Activated T-helper 1 cell treated with anti-CD3 and anti-CD28 coated beads, Interleukin-12 subunit alpha, Interleukin-12 subunit beta, Interleukin-2, Interleukin-4 antibody, amounts not matched to agents 30 ng/mL and 10 ng/mL and 1 ng/mL, durations not matched to agents 14 hours and 24 hours and 36 hours (primary cell): ENCODE data around the gene GAS2L3. TPM values are rescaled to one million over a fixed set of nuclear protein-coding genes. Genes with fewer than 3 reads are reported as not detected.
"Not testable (repeated sequence)": the region's sequence is repeated elsewhere in the genome, so short reads cannot be mapped to it uniquely, and the experiment has no call there.

ENCODE experiments used
- DNase-seq: peaks from one replicate; pipeline ENCODE4 v3.0.0; 2021; ENCODE audit warnings: low spot score
- H3K27ac Mint-ChIP-seq: one replicate; pipeline ENCODE4 v1.8.0; 2021; ENCODE audit warnings: mild to moderate bottlenecking, mixed read lengths
- H3K27me3 Mint-ChIP-seq: one replicate; pipeline ENCODE4 v1.8.0; 2022; ENCODE audit warnings: mild to moderate bottlenecking, moderate library complexity, mixed read lengths; ENCODE audit not compliant: insufficient read depth
- H3K36me3 Mint-ChIP-seq: one replicate; pipeline ENCODE4 v1.8.0; 2021; ENCODE audit warnings: low read depth, mixed read lengths
- H3K4me1 Mint-ChIP-seq: one replicate; pipeline ENCODE4 v1.8.0; 2021; ENCODE audit warnings: low read depth, mixed read lengths
- H3K4me3 Mint-ChIP-seq: one replicate; pipeline ENCODE4 v1.8.0; 2021; ENCODE audit warnings: mild to moderate bottlenecking, moderate library complexity, mixed read lengths
- H3K9me3 Mint-ChIP-seq: one replicate; pipeline ENCODE4 v1.8.0; 2021; ENCODE audit warnings: mixed read lengths
- intact Hi-C: fragments of 100-400 bp; cut with micrococcal nuclease; formaldehyde crosslinking; loops from one replicate; pipeline ENCODE4 v1.15.1; 2024
- total RNA-seq: library from RNA; stranded (reverse); gene quantifications from 2 replicates; pipeline ENCODE4 v1.2.3, GENCODE V29; 2022

Gene GAS2L3
- total RNA-seq, 1 donor from 2014 or later, result 0.86 TPM

DNA sequence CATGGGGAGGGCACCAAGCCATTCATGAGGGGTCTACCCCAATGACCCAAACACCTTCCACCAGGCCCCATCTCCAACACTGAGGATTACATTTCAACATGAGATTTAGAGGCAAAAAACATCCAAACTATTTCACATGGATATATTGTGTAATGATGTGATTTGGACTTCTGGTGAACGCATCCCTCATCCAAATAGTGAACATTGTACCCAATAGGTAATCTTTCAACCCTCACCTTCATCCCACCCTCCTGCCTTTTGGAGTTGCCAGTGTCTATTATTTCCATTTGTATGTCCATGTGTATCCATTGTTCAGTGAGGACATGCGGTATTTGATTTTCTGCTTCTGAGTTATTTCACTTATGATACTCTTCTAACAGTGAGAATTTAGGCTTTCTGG is 16.1 kb upstream of the GAS2L3 start:
- Mint-ChIP-seq H3K4me3 (no peak overlapping the region), H3K9me3 (no peaks in the 10 kb centered on the region), H3K4me1 (no peaks in the 10 kb centered on the region), H3K36me3 (no peaks in the 10 kb centered on the region), H3K27me3 (peaks cover 4% of the 10 kb centered on the region), H3K27ac (no peak overlapping the region)
- intact Hi-C loops, result no loop called here
- no peak for DNase-seq

DNA sequence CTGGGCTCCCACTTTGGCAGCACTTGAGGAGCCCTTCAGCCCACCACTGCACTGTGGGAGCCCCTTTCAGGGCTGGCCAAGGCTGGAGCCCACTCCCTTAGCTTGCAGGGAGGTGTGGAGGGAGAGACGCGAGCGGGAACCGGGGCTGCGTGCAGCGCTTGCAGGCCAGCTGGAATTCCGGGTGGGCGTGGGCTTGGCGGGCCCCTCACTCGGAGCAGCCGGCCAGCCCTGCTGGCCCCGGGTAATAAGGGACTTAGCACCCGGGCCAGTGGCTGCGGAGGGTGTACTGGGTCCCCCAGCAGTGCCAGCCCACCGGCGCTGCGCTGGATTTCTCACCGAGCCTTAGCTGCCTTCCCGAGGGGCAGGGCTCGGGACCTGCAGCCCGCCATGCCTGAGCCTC is 14.2 kb upstream of the GAS2L3 start:
- H3K9me3 Mint-ChIP-seq, H3K4me3 Mint-ChIP-seq, H3K4me1 Mint-ChIP-seq, intact Hi-C loops, H3K27me3 Mint-ChIP-seq, H3K27ac Mint-ChIP-seq, DNase-seq, H3K36me3 Mint-ChIP-seq: not testable (repeated sequence)

DNA sequence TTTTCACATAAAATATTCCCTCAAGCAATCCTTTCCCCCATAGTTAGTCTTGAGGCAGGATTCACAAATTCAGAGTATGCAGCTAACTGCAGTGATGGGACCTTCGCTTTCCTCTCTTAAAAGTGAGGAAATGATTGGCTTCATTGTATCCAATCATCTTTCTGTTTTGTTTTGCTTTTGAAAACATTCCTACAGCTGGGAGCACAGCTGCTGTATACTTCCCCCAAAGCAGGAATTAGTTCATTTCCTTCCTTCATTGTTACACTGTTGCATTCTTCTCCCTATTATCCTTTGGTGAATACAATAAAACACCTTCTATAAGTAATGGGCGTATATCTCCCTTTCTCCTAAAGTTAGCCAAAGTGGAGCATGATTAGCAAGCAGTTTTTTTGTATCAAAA is 9.4 kb upstream of the GAS2L3 start:
- intact Hi-C loops, result no loop called here
- Mint-ChIP-seq H3K36me3 (no peaks in the 10 kb centered on the region), H3K4me1 (peaks cover 14% of the 10 kb centered on the region), H3K9me3 (no peaks in the 10 kb centered on the region), H3K27ac (no peak overlapping the region), H3K27me3 (peaks cover 17% of the 10 kb centered on the region), H3K4me3 (no peak overlapping the region)
- DNase-seq, result no peak

DNA sequence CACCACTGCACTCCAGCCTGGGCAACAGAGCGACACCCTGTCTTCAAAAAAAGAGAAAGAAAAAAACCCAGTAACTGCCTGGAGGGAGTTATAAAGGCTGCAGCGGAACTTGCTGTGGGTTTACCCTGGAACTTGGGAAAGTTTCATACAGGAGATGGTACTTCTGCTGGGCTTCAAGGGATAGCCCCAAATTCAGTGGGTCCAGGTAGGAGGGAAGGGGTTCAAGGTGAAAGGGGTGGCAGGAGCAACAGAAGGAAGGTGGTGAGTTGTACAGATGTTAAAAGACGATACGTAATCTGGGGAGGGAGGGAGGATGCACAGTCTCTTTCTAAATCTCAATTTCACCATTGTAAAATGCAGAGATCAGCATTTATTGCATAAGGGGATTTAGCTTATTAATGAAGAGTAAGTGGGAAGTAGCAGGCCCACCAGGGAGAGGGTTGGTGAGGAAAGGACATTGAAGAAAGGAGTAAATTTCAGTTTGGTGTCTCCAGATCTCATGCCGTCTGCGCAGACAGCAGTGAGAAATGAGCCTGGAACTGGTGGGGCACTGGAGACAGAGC is 8.5 kb upstream of the GAS2L3 start:
- Mint-ChIP-seq H3K27ac (no peak overlapping the region), H3K36me3 (no peaks in the 10 kb centered on the region), H3K9me3 (no peaks in the 10 kb centered on the region), H3K4me1 (peaks cover 14% of the 10 kb centered on the region), H3K27me3 (peaks cover 17% of the 10 kb centered on the region), H3K4me3 (no peak overlapping the region)
- DNase-seq, result no peak
- intact Hi-C loops, result no loop called here

DNA sequence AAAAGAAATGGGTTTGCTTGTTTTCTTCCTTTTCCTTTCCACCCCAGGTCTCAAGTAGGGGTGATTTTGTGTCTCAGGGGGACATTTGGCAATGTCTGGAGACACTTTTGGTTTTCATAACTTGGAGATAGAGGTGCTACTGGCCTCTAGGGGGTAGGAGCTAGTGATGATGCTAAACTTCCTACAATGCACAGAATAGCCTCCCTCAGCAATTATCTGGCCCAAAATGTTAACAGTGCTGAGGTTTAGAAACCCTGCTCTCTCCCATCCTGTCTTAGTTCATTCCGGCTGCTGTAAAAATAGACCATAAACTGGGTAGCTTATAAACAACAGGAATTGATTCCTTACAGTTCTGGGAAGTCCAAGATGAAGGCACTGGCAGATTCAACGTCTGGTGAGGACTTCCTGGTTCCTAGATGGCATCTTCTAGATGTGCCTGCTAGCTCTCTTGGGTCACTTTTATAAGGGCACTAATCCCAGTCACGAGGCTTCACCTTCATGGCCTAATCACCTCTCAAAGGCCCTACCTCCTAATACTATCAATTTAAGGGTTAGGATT is 7.4 kb upstream of the GAS2L3 start:
- H3K27ac Mint-ChIP-seq, result no peak overlapping the region
- peaks cover 14% of the 10 kb centered on the region for H3K4me1 Mint-ChIP-seq
- no peaks in the 10 kb centered on the region for H3K9me3 Mint-ChIP-seq
- H3K4me3 Mint-ChIP-seq, result no peak overlapping the region
- H3K27me3 Mint-ChIP-seq, result peaks cover 19% of the 10 kb centered on the region
- intact Hi-C loops, result no loop called here
- H3K36me3 Mint-ChIP-seq, result no peaks in the 10 kb centered on the region
- DNase-seq, result no peak

DNA sequence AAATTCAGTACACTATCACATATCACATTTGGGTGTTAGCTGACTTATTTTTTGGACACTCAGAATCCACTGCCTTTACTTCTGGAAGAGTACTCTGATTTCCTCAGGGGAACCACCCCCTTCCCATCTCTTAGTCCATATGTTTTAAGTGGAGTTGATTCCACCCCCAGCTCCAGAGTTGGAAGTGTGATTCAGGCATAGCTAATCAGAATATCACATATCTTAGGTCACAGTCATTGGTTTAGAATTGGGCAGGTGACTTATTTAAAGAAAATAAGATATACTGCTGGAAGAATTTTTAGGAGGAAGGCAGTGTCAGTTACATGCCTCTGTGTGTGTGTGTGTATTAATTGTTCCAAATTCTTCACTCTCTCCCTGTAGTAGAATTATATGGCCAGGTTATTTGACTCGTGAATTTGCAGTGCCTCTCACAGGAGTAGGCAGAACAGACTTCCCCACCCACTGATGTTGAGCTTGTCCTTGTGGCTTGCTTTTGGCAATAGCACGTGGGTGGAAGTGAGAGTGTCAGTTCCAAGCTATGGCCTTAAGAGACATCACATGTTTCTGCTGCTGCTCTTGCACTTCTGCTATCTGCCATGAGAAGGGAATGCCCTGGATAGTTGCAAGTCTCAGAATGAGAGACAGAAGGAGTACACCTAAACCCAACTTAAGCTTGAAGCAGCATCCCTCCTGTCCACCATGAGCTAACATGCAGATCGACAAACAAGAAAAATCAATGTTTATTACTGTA is 6.4 kb upstream of the GAS2L3 start:
- Mint-ChIP-seq H3K36me3 (no peaks in the 10 kb centered on the region), H3K4me3 (no peak overlapping the region), H3K27me3 (peaks cover 21% of the 10 kb centered on the region), H3K4me1 (peaks cover 14% of the 10 kb centered on the region), H3K9me3 (no peaks in the 10 kb centered on the region), H3K27ac (no peak overlapping the region)
- DNase-seq, result no peak
- intact Hi-C loops, result no loop called here

DNA sequence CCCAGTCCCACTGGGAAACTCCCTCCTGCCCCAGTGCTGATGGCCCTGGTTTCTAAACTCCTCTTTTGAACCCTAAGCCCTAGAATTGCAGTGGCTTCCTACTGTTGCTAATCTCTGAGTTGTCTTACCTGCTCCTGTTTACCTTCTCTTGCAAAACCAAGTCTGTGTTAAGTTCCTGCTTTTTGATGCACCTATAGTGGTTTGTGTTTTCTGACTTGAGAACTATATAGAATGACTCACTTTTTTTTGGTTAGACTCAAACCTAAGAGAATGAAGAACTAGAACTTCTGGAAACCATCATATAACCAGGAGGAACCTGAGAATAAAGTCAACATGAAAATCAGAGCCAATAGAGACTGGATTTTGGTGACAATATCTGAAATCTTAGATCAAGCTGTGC is 5.5 kb upstream of the GAS2L3 start:
- Mint-ChIP-seq H3K4me1 (peaks cover 14% of the 10 kb centered on the region), H3K9me3 (no peaks in the 10 kb centered on the region), H3K27me3 (peaks cover 19% of the 10 kb centered on the region), H3K36me3 (no peaks in the 10 kb centered on the region), H3K4me3 (no peak overlapping the region), H3K27ac (no peak overlapping the region)
- DNase-seq, result no peak
- intact Hi-C loops, result no loop called here

DNA sequence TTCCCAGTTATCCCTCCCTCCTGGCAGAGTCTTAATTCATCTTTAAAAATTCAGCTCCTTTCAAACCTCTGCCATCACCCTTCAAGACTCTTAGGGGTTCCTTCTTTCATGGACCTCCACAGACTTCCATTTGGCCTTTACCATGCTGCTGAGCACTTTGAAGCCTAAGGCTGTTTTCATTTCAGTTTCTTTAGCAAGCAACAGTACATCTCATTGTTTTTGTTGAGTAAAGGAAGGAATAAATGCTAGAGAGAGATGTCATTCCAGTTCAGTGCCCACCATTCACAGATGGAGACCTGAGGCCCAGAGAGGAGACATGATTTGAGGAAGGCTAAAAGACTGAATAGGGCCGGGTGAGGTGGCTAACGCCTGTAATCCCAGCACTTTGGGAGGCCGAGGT is 1.3 kb upstream of the GAS2L3 start:
- intact Hi-C loops, result loop anchor here (5.0 kb wide), 2 partner anchors 430 to 710 kb away; partner anchors contain the start of genes BLTP3B and UTP20
- H3K36me3 Mint-ChIP-seq, result no peaks in the 10 kb centered on the region
- H3K9me3 Mint-ChIP-seq, result no peaks in the 10 kb centered on the region
- peak overlapping the region; percentile 8 for H3K27ac Mint-ChIP-seq
- peaks cover 21% of the 10 kb centered on the region for H3K4me1 Mint-ChIP-seq
- no peak for DNase-seq
- peak overlapping the region; percentile 56 for H3K4me3 Mint-ChIP-seq
- H3K27me3 Mint-ChIP-seq, result peaks cover 21% of the 10 kb centered on the region

DNA sequence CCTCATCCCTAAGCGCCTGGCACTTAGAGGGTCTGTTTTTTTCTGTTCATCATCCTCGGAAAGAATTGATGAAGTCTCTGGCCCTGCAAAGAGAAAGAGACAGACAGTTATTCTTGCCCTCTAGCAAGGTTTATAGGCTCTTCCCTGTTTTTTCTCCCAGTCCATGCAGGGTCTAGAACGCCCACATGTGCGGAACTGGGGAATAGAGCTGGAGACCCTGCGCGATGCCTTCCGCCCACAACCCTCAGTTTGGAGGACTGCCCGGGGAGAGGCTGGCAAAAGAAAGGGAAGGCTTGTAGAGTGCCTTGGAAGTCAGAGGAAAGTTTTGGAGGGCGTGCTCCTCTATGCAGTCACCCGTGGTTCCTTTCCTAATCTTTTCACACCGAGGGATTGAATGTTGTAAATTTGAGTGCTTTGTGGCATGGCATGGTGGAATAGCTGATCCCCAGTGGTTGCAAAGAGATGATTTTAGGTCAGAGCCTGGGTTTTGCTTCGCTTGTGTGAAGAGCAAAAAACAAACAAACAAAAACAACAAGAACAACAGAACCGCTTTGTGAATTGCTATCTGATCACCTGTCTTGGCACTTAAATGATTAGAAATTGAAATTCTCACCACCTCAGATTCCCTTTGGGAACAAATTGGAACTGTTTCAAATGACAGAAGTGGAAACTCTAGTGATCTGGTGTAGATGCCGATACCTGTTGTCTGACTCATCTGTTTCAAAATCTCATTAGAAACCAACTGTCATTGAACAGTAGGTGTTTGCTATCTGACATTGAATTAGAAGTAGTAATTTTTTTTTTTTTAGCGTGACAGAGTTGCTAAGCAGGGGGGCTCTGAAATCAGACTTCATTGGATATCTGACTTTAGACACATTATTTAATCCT is 947 bp downstream of the GAS2L3 start:
- intact Hi-C loops, result loop anchor here (5.0 kb wide), 2 partner anchors 432 to 708 kb away; partner anchors contain the start of genes BLTP3B and UTP20
- no peak overlapping the region for H3K27ac Mint-ChIP-seq
- H3K4me1 Mint-ChIP-seq, result peaks cover 13% of the 10 kb centered on the region
- H3K9me3 Mint-ChIP-seq, result no peaks in the 10 kb centered on the region
- H3K36me3 Mint-ChIP-seq, result no peaks in the 10 kb centered on the region
- H3K4me3 Mint-ChIP-seq, result peak overlapping the region; percentile 88
- peaks cover 19% of the 10 kb centered on the region for H3K27me3 Mint-ChIP-seq
- no peak for DNase-seq

DNA sequence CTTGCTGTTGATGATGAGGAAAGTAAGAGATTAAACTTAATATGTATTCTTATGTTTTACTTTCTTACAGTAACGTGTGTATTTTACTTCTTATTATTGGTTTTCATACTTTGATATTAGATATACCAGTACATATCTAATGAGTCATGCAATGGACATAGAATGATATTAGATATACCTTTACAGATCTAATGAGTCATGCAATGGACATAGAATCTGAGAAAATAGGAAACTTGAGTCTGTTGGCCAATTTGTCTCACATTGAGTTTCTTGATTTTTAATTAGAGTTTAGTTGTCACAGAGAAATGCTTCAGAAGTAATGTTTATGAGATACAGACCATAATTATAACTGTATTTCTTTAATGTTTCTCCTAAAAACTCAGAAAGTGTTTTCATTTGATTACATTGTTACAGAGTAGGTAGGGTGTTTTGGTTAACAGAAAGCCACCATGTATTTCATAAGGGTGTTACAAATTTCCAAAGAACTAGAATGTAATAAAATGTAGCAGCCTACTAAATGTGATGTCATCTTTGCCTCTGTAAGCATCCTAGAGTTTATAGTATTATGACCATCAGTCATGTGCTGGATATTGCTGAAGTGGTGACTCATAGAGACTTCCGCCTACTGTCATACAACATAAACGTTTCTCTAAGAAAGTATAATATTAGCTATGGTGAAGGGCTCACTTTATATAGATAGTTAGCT is 3.0 kb downstream of the GAS2L3 start:
- Mint-ChIP-seq H3K27me3 (peaks cover 21% of the 10 kb centered on the region), H3K9me3 (no peaks in the 10 kb centered on the region), H3K4me3 (no peak overlapping the region), H3K4me1 (peaks cover 13% of the 10 kb centered on the region), H3K27ac (no peak overlapping the region), H3K36me3 (no peaks in the 10 kb centered on the region)
- DNase-seq, result no peak
- intact Hi-C loops, result no loop called here

DNA sequence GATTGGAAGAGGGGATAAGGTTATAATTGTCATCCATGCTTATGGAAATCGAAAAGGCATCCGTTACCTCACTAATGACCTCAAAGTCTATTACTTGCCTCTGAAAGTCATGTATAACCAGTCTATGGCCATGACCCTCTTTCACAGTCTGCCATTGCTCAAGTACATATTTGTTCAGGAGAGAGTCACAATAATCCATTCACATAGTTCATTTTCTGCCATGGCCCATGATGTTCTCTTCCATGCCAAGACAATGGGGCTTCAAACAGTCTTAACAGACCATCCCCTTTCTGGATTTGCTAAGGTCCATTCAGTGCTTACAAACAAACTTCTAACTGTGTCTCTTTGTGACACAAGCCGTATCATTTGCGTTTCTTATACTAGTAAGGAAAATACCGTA is 5.4 kb downstream of the GAS2L3 start:
- no peak for DNase-seq
- Mint-ChIP-seq H3K4me3 (no peak overlapping the region), H3K27ac (no peak overlapping the region), H3K27me3 (peaks cover 20% of the 10 kb centered on the region), H3K4me1 (peaks cover 11% of the 10 kb centered on the region), H3K36me3 (no peaks in the 10 kb centered on the region), H3K9me3 (peaks cover 13% of the 10 kb centered on the region)
- intact Hi-C loops, result no loop called here

DNA sequence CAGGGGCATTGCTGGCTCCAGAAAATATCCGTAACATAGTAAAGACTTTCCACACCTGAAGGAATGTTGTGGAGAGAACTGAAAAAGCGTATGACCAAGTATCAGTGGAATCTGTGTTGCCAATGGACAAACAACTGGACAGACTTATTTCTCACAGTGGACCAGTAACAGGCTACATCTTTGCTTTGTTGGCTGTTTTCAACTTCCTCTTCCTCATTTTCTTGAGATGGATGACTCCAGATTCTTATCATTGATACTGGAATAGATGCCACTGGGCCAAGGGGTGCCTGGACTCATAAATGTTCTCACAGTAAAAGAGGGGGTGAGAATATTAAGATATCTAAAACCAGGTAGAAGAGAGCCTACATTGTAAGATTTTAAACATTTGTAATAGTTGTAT is 6.4 kb downstream of the GAS2L3 start:
- H3K36me3 Mint-ChIP-seq, result no peaks in the 10 kb centered on the region
- no peak overlapping the region for H3K4me3 Mint-ChIP-seq
- intact Hi-C loops, result no loop called here
- H3K27ac Mint-ChIP-seq, result no peak overlapping the region
- H3K4me1 Mint-ChIP-seq, result peaks cover 2% of the 10 kb centered on the region
- no peak for DNase-seq
- H3K27me3 Mint-ChIP-seq, result peaks cover 13% of the 10 kb centered on the region
- H3K9me3 Mint-ChIP-seq, result peaks cover 19% of the 10 kb centered on the region
